ENCODE data around the gene USP6NL.

USP6NL gene

GRCh38 chr10:11616021-11616420, 4.6 kb upstream of the USP6NL start:
- no peak for DNase-seq (ENCODE audit: low read depth in 2 of 2)

GRCh38 chr10:11615396-11615795, 3.9 kb upstream of the USP6NL start:
- DNase-seq (ENCODE audit: low read depth in 2 of 2) = no peak

GRCh38 chr10:11612021-11613001, 861 bp upstream of the USP6NL start:
- DNase-seq (ENCODE audit: low read depth in 2 of 2) = no peak

GRCh38 chr10:11610826-11611247, 613 bp downstream of the USP6NL start:
- DNase-seq (ENCODE audit: low read depth in 2 of 2) = no peak

GRCh38 chr10:11610166-11610825, 1.2 kb downstream of the USP6NL start:
- no peak for DNase-seq (ENCODE audit: low read depth in 2 of 2)

GRCh38 chr10:11609492-11610093, 1.9 kb downstream of the USP6NL start:
- DNase-seq (ENCODE audit: low read depth in 2 of 2) = no peak

GRCh38 chr10:11609052-11609451, 2.4 kb downstream of the USP6NL start:
- DNase-seq (ENCODE audit: low read depth in 2 of 2) = no peak

GRCh38 chr10:11608159-11609013, 3.1 kb downstream of the USP6NL start:
- DNase-seq (ENCODE audit: low read depth in 2 of 2) = no peak

- no peak for DNase-seq (ENCODE audit: low read depth in 2 of 2)
These were observed 5.5 kb downstream of the USP6NL start for GRCh38 chr10:11605807-11606408.

- DNase-seq (ENCODE audit: low read depth in 2 of 2) = no peak
These were observed 6.4 kb downstream of the USP6NL start for GRCh38 chr10:11604865-11605650.

GRCh38 chr10:11603741-11604140, 7.7 kb downstream of the USP6NL start:
- no peak for DNase-seq (ENCODE audit: low read depth in 2 of 2)

GRCh38 chr10:11602919-11603523, 8.4 kb downstream of the USP6NL start:
- DNase-seq (ENCODE audit: low read depth in 2 of 2) = no peak

- no peak for DNase-seq (ENCODE audit: low read depth in 2 of 2)
These were observed 9.1 kb downstream of the USP6NL start for GRCh38 chr10:11602358-11602757.

GRCh38 chr10:11601670-11602069, 9.8 kb downstream of the USP6NL start:
- DNase-seq (ENCODE audit: low read depth in 2 of 2) = no peak

- no peak for DNase-seq (ENCODE audit: low read depth in 2 of 2)
These were observed 11.2 kb downstream of the USP6NL start for GRCh38 chr10:11600280-11600679.

- DNase-seq (ENCODE audit: low read depth in 2 of 2) = no peak
These were observed 12.6 kb downstream of the USP6NL start for GRCh38 chr10:11598712-11599397.

- no peak for DNase-seq (ENCODE audit: low read depth in 2 of 2)
These were observed 14.0 kb downstream of the USP6NL start for GRCh38 chr10:11597470-11597869.

GRCh38 chr10:11595395-11595692, 16.1 kb downstream of the USP6NL start:
- no peak for DNase-seq (ENCODE audit: low read depth in 2 of 2)

- DNase-seq (ENCODE audit: low read depth in 2 of 2) = no peak
These were observed 16.7 kb downstream of the USP6NL start for GRCh38 chr10:11594589-11595394.
